NCI-H2029 (cell line): ENCODE measurements around the gene GNA12.
A peak's percentile ranks its signal among the peaks of the same experiment; 100 is the strongest.

Source experiments
- DNase-seq: peaks from one replicate; lab custom pipeline; 2025; lab: John Stamatoyannopoulos, UW

Gene GNA12

GRCh38 chr7:2775785-2776184 lies 68.3 kb downstream of the GNA12 start:
- DNase-seq: no peak

- no peak for DNase-seq
These were observed 68.7 kb downstream of the GNA12 start for GRCh38 chr7:2775376-2775775.

GRCh38 chr7:2774935-2775334 lies 69.2 kb downstream of the GNA12 start:
- DNase-seq: no peak

- DNase-seq: no peak
These were observed 69.8 kb downstream of the GNA12 start for GRCh38 chr7:2774280-2774679.

- no peak for DNase-seq
These were observed 70.5 kb downstream of the GNA12 start for GRCh38 chr7:2773608-2774007.

GRCh38 chr7:2771274-2771731 lies 72.8 kb downstream of the GNA12 start:
- no peak for DNase-seq

- DNase-seq: no peak
These were observed 79.5 kb downstream of the GNA12 start for GRCh38 chr7:2764621-2765020.

- no peak for DNase-seq
These were observed 80.5 kb downstream of the GNA12 start for GRCh38 chr7:2763597-2763996.

GRCh38 chr7:2761801-2762497 lies 82.2 kb downstream of the GNA12 start:
- no peak for DNase-seq

- DNase-seq: no peak
These were observed 82.9 kb downstream of the GNA12 start for GRCh38 chr7:2761131-2761624.

GRCh38 chr7:2760098-2760889 lies 83.8 kb downstream of the GNA12 start:
- DNase-seq: peak; percentile 72

- DNase-seq: peak; percentile 72
These were observed 84.4 kb downstream of the GNA12 start for GRCh38 chr7:2759736-2760097.

- no peak for DNase-seq
These were observed 85.2 kb downstream of the GNA12 start for GRCh38 chr7:2758673-2759616.

GRCh38 chr7:2757904-2758672 lies 86.0 kb downstream of the GNA12 start:
- DNase-seq: peak; percentile 90

GRCh38 chr7:2757361-2757903 lies 86.7 kb downstream of the GNA12 start:
- peak; percentile 54 for DNase-seq

- DNase-seq: no peak
These were observed 88.6 kb downstream of the GNA12 start for GRCh38 chr7:2755531-2755930.

GRCh38 chr7:2754912-2755311 lies 89.2 kb downstream of the GNA12 start:
- no peak for DNase-seq

- no peak for DNase-seq
These were observed 90.0 kb downstream of the GNA12 start for GRCh38 chr7:2754086-2754485.

GRCh38 chr7:2753148-2753547 lies 91.0 kb downstream of the GNA12 start:
- no peak for DNase-seq

- no peak for DNase-seq
These were observed 93.0 kb downstream of the GNA12 start for GRCh38 chr7:2751086-2751485.

- DNase-seq: no peak
These were observed 94.1 kb downstream of the GNA12 start for GRCh38 chr7:2750004-2750407.
